DMS79 (cell line): ENCODE results near the gene DCTD.

Experiments
- DNase-seq: peaks from one replicate; lab custom pipeline; 2025; lab: John Stamatoyannopoulos, UW

The DCTD gene

DNA sequence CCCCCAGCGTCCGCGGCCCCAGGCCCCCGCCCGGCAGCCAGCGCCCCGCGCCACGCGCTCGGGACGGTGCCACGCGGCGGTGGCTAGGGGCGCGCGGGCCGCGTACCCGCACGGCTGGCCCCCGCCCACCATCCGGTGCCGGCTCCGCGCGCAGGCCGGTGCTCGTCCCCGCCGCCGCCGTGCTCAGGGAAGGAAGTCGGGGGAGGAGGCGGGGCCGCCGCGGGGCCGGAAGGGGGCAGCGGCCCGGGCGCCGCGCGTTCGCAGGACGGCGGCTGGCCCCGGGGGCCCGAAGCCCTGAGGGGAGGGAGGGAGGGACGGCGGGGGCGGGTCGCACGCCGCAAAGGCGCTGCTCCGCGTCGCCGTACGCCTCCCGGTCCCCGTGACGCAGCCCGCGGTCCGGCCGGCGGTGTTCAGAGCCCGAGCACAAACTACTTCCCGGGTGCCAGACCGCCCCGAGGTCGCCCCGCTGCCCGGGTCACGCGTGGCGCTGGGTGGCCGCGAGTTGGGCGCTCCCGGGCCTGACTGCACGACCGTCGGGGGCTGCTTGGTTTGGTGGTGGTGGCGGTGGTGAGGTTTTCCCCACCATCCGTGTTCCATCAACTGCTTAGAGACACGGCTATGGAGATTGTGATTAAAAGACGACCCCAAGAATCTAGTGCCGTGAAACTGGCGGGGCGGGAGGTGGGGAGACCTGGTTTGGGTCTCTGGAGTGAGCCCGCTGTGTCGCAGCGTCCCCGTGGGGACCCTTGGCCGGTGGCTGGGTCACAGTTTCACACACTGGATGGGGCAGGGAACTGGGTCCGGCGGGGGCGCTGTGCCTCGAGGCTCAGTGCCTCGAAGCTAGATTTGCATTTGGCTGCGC is at the start of gene DCTD:
TSS of gene DCTD (minus strand) at position 205 of the 862 bp plus-strand sequence. CDS start 1,818 bp downstream, outside the sequence.
- no peak for DNase-seq

DNA sequence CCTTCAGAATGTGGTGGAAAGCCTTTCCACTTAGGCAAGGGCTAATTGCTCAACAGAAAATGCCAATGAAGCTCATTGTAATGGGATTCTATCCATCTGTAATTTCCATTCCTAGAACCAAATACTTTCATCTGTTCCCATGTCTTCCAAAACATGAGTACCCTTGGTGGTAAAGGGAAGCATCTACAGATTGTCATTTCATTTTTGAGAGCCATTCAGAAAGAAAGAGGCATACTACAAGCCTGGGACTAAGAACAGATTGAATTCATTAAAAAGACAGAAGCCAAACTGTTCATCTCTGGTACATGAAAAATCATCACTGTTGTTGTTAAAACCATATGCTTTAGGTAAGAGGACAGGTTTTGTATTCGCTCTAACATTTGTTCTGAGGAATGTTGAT is 43.6 kb upstream of the DCTD start:
- DNase-seq = no peak

DNA sequence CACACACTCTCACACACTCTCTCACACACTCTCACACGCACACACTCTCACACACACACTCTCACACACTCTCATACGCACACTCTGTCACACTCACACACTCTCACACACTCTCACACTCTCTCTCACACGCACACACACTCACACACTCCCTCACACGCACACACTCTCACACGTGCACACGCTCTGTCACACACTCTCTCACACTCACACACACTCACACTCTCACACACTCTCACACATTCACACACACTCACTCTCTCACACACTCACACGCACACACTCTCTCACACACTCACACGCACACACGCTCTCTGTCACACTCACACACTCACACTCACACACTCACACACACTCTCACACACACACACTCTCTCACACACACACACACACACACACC is 43.0 kb upstream of the DCTD start:
- no peak for DNase-seq

DNA sequence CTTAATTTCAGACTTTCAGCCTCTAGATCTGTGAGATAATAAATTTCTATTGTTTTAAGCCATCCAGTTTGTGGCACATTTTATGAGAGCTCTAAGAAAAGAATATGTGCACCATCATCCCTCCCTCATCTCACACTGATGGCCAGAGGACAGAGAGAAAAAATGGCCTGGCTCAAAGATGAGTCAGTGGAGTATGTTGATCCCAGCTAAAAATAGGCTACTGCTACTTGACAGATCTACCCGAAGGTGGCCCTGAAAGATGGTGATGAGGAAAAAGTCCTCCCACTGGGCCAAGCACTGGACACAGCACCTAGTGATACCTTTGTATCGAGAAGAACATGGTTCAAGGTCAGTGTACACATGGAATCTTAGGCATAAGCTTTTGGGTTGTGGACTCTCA is 38.2 kb upstream of the DCTD start:
- no peak for DNase-seq

DNA sequence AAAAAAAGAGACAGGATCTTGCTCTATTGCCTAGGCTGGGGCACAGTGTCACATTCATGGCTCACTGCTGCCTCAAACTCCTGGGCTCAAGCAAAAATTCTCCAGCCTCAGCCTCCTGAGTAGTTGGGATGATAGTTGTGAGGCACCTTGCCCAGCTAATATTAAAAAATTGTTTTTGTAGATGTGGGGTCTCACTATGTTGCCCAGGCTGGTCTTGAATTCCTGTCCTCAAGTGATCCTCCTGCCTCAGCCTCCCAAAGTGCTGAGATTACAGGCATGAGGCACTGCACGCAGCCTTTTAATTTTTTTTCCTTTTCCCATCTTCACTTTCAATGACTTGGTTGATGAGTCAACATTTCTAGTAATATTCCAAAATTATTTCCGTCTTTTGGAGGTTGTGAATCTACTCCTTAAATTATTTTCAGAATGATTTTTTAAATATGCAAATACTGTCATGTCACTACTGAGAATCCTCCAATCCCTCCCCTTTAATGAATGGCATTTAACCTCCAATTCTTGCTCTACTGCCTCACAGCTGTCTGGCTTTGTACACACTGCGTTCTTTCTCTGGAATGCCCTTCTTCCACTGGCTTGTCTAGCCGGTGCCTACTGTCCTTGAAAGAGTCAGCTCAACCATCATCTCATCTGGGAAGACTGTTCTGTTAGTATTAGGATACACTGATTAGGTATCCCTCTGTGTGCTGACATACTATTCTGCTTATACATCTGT is 27.5 kb upstream of the DCTD start:
- no peak for DNase-seq

DNA sequence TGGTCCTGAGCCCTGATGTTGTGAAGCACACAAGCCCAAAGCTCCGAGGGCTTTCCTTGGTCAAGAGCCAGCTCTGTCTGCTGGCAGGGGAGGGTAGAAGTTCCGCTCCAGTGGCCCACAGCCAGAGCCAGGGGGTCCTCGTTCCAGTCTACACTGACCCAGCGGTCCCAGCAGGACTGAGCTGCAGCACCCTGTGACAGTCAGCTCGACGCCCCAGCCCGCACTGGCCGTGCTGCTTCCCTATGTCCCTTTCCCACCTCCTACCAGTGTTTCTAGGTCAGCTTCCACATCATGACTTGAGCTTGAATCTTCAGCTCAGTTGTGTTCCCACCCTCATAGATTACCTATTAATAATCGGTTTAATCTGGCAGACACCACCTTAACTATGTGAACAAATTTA is 22.5 kb upstream of the DCTD start:
- no peak for DNase-seq

DNA sequence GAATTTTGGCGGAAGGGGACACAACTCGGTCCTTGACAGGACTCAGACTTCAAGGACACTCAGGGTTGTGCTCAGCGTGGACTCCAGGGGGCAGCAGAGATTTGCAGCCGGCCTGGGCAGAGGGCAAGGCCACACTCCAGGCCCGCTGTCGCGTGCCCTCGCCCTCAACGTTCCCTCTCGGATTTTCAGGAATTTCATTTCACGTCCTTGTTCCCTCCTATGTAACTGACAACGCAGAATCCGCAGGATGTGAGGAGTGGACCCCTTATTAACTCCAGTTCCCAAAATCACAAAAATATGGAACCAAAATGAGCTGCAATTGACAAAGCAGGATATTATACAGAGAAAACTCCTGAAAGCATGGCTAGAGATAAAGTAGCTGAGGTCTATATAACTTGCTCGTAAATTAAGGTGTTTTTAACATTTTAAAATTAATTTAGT is 21.0 kb upstream of the DCTD start:
- no peak for DNase-seq

DNA sequence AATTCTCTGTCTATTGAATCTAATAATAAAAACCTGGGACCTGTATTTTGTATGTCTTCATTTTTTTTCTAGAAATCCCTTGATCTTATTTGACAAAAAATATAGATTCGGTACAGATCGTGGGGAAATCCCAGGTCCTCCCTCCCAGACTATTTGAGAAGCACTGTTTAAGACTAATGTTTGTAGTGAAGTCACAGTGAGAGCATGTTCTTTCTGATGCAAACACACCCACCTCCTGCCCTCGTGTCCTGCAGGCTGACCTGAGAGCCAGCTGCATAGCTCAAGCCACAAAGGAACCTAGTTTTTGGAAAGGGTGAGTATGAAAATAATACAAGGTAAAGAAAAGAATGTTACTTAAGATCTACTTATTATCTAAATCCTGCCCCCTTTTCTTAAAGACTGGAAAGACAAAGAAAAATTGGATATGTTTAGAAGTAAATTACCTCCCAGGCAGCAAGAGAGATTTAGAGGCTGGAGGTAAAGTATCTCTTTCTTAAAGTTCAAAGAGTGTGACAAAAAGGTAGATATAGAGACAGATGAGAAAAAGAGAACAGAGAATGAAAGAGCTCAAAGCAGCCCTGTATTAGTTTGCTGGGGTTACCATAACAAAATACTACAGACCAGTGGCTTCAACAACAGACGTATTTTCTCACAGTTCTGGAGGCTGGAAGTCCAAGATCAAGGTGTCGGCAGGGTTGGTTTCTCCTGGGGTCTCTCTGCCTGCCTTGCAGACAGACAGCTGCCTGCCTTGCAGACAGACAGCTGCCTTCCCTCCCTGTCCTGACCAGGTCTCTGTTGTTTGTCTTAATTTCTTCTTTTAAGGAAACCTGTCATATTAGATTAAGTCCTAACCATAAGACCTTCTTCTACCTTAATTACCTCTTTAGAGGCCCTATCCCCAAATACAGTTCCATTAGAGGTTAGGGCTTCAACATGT is 20.4 kb upstream of the DCTD start:
- DNase-seq = no peak

DNA sequence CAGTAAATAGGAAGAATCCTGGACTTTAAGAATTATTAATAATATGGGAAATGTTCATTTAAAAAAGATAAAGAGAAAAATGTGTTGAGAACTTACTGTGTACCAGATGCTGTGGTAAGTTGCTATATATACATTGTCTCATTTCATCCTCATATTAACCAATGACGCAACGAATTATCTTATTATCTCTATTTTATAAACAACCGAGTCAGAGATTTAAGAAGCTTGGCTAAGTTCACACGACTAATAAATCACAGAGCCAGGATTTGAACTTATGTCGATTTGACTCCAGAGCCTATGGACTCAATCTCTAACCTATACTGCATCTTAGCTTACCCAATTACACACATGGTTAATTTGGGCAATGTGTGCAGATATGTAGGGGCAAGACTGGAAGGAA is 15.5 kb upstream of the DCTD start:
- no peak for DNase-seq

DNA sequence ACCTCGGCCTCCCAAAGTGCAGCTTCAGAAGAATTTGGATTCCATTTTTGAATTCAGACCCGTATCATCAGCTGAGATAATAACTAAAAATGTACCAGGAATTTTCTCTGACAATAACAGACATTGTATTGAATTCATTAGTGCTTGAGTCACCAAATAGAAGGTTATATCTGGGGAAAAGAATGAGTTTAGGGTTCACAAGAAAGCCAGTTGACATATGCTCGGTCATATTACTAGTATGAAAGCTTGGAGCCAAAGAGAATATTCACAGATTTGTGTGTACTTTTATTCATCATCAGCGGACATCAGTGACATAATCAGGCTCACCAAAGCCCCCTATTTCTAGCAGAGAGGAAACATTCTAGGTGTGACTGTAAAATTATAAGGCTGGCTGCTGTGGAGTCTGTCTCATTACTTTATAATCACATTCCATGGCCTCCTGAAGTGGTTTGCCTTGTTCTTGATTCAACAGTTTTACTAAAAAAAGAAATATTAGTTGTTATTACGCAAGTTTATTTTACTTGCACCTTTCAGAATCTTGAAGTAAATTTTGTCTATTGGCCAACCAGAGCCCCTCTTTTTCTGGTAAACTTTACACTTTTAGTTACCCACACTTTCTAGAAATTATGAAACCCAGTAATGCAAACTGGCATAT is 14.6 kb upstream of the DCTD start:
- no peak for DNase-seq

DNA sequence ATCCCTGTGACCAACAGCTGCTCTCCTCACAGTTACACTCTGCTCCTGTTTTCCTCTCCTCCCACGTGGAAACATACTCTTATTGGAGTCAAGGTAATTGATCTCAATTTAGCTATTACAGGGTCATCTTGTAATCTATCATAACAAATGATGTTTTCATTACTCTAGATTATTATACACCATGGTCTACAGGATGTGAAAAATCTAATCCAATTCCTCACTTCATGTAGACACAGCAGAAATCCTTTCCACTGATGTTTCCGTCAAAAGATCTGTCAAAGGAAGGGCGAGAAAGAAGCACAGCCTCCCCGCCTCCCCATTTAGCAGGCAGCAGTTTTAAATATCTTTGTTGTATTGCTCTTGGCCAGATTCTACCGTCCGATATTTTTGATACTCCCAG is 13.7 kb upstream of the DCTD start:
- DNase-seq = no peak

DNA sequence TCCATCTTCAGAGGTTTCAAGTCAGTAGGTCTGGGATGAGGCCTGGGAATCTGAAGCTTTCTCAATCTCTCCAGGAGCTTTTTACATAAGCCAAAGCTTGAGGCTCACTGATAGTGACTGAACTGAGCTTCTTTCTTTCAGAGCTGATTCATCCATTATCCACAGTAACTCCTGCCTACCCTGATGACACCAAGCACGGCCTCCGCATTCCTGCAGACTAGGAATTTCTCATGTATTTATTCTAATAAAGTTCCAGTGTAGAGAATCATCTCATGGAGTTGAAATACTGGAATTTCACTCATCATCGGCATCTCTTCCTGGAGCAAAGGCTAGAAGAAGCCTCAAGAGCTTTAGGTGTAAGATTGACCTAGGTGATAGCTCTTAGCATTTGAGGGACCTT is 12.1 kb upstream of the DCTD start:
- DNase-seq = no peak

DNA sequence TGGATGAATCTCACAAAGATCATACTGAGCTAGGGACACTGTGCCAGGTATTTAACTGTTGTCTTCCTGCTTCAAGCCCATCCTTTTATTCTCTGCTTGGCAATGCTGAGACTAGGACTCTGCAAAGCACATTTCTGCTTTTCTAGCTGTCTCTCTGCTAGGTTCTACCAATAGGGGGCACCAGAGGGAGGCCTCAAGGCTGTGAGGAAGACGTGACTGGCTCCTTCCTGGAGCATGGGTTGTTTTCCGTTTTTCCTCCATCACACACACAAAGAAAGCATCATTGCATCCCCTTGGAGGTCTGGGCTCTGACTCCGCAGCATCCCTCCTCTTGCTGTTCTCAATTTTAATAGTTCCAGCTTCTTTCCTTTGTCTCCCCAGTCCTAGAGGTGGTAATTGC is 10.9 kb upstream of the DCTD start:
- no peak for DNase-seq

DNA sequence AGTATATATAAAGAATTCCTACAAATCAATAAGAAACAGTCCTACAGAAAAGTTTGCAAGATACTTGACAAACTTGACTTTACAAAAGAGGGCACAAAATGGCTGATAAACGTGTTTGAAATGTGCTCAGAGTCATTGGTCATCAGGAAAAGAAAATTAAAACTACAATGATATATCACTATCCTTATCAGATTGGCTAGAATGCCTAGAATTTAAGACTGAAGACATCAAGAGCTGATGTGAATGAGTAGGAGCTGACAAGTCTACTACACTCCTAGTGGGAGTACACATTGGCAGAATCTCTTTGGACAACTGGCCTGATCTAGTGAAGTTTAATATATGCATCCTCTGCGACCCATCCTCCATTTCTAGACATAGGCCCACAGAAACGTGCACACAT is 10.3 kb upstream of the DCTD start:
- DNase-seq = no peak

DNA sequence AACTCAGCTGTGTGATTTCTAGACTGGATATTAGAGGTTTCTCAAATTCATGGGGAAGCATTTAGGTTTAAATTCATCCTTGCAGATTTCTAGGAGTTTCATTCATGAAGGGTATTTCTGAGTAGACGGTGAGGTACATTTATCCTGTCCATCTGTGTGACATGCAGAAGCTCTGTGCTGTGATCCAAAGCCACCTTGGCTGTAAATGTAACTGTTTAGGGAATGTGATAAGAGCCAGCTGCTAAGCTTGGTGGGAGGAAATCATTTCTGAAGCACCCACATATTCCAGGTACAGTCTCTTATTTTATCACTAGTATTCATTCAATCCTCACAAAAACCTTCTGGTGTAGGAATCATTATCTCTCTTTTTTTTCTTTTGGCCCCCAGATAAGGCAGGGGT is 8.7 kb upstream of the DCTD start:
- no peak for DNase-seq

DNA sequence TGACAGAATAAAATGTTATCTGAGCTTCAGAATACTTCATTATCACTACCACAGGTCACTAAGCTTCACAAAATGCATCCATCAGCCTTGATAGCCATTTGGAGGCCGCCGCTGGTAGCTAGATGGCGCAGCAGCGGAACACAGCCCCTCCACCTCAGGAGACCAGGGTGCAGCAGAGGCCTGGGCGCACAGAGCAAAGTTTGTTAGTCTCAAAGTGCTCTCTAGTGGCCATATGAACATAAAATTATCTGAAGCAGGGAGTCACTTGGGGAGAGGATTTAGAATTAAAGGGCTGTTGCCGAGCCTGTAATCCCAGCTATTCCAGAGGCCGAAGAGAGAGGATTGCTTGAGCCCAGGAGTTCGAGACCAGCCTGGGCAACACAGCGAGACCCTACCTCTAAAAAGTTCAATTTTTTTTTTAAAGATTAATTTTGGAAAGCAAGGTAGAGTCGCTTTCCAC is 8.1 kb upstream of the DCTD start:
- DNase-seq = no peak

DNA sequence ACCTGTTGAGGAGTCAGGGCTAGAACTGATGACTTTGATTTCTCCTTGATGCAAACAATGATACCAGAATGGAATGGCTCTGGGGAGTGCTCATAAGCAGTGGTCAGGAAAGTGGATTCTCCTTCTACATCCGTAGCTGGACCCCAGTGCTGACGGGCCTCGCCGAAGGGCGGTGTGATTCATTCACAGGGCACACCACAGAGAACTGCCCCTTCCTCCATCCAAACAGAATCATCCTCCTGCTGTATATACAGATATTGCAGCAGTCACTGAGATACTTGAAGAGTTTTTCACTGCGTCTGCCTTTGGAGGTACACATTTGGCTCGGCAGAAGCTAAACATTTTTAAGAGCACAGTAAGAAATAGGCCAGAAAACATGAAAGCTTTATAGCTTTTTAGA is 7.3 kb upstream of the DCTD start:
- no peak for DNase-seq

DNA sequence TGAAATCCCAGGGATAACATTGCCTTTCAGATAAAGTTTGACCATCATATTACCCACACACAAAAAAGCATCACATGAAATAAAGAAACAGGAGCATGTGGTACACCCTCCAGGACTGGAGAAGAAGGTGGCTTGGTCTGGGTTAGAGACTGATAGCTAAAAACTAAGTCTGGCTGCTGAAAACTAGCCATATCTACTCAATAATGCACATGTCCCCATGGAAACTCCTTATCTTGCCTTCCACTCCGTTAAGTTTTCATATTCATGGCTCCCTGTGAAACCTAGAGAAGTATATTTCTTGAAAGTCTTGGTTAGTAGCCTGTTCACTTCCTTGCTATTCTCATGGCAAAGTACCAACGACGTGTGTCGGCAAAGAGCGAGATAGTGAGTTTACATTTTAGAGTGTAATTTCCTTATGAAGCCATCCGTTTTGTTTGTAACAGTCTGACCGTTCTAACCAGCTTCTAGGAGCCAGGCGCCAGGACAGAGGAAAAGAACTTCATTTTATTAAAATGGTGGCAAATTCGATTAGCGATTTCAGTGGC is 6.7 kb upstream of the DCTD start:
- DNase-seq = no peak

DNA sequence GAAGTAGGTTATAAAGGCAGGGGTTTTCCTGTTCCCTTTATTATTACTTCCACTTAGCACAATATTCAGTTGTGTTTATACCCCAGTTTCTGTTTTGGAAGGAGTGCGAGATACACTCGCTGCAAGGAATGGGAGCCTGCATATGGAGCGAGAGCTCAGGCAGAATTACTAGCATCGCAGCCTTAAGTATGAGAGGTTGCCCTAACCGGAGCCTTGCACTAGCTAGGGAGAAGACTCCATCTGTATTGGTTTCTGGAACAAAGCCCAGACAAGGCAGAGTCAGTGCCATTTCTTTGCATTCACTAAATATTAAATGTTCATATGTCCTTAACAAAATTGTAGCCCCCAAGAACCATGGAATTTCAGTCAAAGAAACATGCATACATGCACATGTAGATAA is 6.2 kb upstream of the DCTD start:
- DNase-seq = no peak

DNA sequence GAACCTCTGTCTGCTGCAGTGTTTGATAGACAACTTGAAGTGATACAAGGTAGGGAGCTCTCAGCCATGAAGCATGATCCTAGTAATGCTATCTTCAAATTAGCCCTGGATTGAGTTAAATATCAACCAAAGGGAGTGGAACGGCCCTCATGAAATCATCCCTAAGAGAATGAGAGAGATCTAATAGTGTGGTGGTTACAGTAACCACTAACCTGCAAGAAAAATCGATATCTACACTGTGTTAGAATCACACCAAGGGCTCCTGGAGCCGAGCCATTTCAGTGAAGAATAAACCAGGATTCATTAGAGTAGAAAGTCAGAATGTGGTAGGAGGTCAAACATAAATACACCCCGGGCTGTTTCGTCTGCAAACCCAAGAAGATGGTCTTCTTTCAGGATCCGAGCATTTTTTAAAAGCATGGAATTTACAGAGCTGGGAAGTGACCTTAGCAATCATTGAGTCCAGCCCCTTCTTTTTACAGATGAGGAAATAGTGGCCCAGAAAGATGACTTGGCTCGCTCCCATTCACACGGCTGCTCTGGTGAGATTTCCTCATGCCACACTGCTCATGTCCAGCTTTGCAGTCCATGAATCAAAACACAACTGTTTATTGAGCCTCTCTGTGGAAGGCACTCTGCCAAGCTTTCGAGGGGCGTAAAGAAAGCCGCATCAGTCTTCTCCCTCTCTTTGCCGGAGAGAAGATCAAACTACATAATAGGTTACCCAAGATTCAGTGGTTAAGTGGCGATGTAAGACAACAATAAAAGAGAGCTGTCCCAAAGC is 5.5 kb upstream of the DCTD start:
- DNase-seq = peak; percentile 35

DNA sequence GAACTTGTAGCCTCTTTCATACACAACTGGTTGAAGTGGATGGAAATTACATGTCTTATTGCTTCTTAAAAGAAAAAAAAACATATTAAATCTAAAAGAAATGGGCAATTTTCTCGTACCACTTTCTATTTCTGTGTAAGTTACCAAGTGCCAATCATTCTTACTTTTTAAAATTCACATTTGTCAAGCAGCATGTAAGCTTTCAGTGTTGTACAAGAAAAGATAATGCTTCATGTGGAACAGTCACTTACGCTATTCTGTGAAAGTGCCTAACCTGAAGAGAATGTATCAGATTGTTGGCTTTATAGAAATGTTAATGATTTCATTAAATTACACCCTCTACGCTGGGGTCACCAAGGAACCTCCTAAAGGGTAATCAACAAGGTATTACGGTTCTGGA is 4.4 kb upstream of the DCTD start:
- DNase-seq = no peak
